Brain pericyte (primary cell): ENCODE results near the gene SLC2A9.

Experiments used
- DNase-seq: peaks from one replicate; pipeline ENCODE4 v3.0.0-alpha.2; 2012; ENCODE audit warnings: low read depth, low spot score

SLC2A9 gene

GRCh38 chr4:10045481-10045880 lies 24.2 kb upstream of the SLC2A9 start:
- DNase-seq, result no peak

GRCh38 chr4:10041036-10041435 lies 19.7 kb upstream of the SLC2A9 start:
- DNase-seq, result no peak

GRCh38 chr4:10040049-10040892 lies 19.0 kb upstream of the SLC2A9 start:
- DNase-seq, result no peak

- no peak for DNase-seq
These were observed 15.6 kb upstream of the SLC2A9 start for GRCh38 chr4:10036807-10037342.

- no peak for DNase-seq
These were observed 13.8 kb upstream of the SLC2A9 start for GRCh38 chr4:10035130-10035529.

GRCh38 chr4:10034612-10035104 lies 13.4 kb upstream of the SLC2A9 start:
- DNase-seq, result no peak

GRCh38 chr4:10034136-10034535 lies 12.8 kb upstream of the SLC2A9 start:
- DNase-seq, result no peak

- no peak for DNase-seq
These were observed 12.0 kb upstream of the SLC2A9 start for GRCh38 chr4:10033191-10033881.

GRCh38 chr4:10032625-10033024 lies 11.3 kb upstream of the SLC2A9 start:
- DNase-seq, result no peak

GRCh38 chr4:10031668-10032590 lies 10.6 kb upstream of the SLC2A9 start:
- DNase-seq, result no peak

GRCh38 chr4:10030972-10031667 lies 9.8 kb upstream of the SLC2A9 start:
- DNase-seq, result no peak

GRCh38 chr4:10029403-10029802 lies 8.1 kb upstream of the SLC2A9 start:
- no peak for DNase-seq

GRCh38 chr4:10028910-10029309 lies 7.6 kb upstream of the SLC2A9 start:
- no peak for DNase-seq

GRCh38 chr4:10026485-10026884 lies 5.2 kb upstream of the SLC2A9 start:
- DNase-seq, result no peak

- no peak for DNase-seq
These were observed 4.0 kb upstream of the SLC2A9 start for GRCh38 chr4:10025230-10025806.

- no peak for DNase-seq
These were observed 3.0 kb upstream of the SLC2A9 start for GRCh38 chr4:10024303-10024702.

- DNase-seq, result no peak
These were observed 2.5 kb upstream of the SLC2A9 start for GRCh38 chr4:10023806-10024205.

- DNase-seq, result no peak
These were observed 1.7 kb upstream of the SLC2A9 start for GRCh38 chr4:10023050-10023419.

- DNase-seq, result no peak
These were observed 1.2 kb upstream of the SLC2A9 start for GRCh38 chr4:10022346-10023049.

- no peak for DNase-seq
These were observed 341 bp upstream of the SLC2A9 start for GRCh38 chr4:10021653-10022023.
